SK-N-SH (cell line): ENCODE data around the gene LIPM. TPM values are rescaled to one million over a fixed set of nuclear protein-coding genes. Genes with fewer than 3 reads are reported as not detected.
A peak's percentile ranks its signal among the peaks of the same experiment; 100 is the strongest.

Experiments used
- CTCF ChIP-seq: fragments of 200-600 bp; sonication (generic); IDR thresholded peaks from 2 replicates; pipeline ENCODE4 v1.6.1; 2017; ENCODE audit warnings: antibody characterized with exemption, mild to moderate bottlenecking, moderate library complexity
- FOSL2 ChIP-seq: IDR thresholded peaks from 2 replicates; pipeline ENCODE4 v1.4.0; 2012; ENCODE audit warnings: low read depth, mild to moderate bottlenecking, moderate library complexity, borderline replicate concordance
- FOXM1 ChIP-seq: IDR thresholded peaks from 2 replicates; pipeline ENCODE4 v1.4.0; 2012; ENCODE audit warnings: low read depth, mild to moderate bottlenecking
- GABPA ChIP-seq: IDR thresholded peaks from 2 replicates; pipeline ENCODE4 v1.4.0; 2012; ENCODE audit warnings: low read depth, mild to moderate bottlenecking
- JUND ChIP-seq: IDR thresholded peaks from 2 replicates; pipeline ENCODE4 v1.4.0; 2012
- MAX ChIP-seq: IDR thresholded peaks from 2 replicates; pipeline ENCODE4 v1.4.0; 2012; ENCODE audit warnings: low read depth
- PBX3 ChIP-seq: IDR thresholded peaks from 2 replicates; pipeline ENCODE4; 2012
- RAD21 ChIP-seq: IDR thresholded peaks from 2 replicates; pipeline ENCODE4 v1.6.1; 2012; ENCODE audit warnings: mild to moderate bottlenecking, low read length
- REST ChIP-seq: IDR thresholded peaks from 2 replicates; pipeline ENCODE4 v1.6.1; 2012; ENCODE audit warnings: mild to moderate bottlenecking, low read depth, low read length, moderate library complexity
- RFX5 ChIP-seq: IDR thresholded peaks from 2 replicates; pipeline ENCODE4 v1.6.1; 2012; ENCODE audit warnings: mild to moderate bottlenecking, improper control_type of control experiment, low read length
- SIN3A ChIP-seq: IDR thresholded peaks from 2 replicates; pipeline ENCODE4 v1.6.1; 2012; ENCODE audit warnings: low read depth, mild to moderate bottlenecking, low read length, moderate library complexity, borderline replicate concordance
- TAF1 ChIP-seq: IDR thresholded peaks from 2 replicates; pipeline ENCODE4 v1.6.1; 2012; ENCODE audit warnings: low read depth, mild to moderate bottlenecking, low read length, moderate library complexity, borderline replicate concordance
- TCF12 ChIP-seq: IDR thresholded peaks from 2 replicates; pipeline ENCODE4 v1.4.0; 2012
- TEAD4 ChIP-seq: IDR thresholded peaks from 2 replicates; pipeline ENCODE4 v1.4.0; 2012; ENCODE audit warnings: mild to moderate bottlenecking, borderline replicate concordance; ENCODE audit not compliant: insufficient read depth
- USF1 ChIP-seq: IDR thresholded peaks from 2 replicates; pipeline ENCODE4 v1.4.0; 2012; ENCODE audit warnings: low read depth, borderline replicate concordance
- USF2 ChIP-seq: fragments of 150-350 bp; IDR thresholded peaks from 2 replicates; pipeline ENCODE4 v1.6.1; 2017; ENCODE audit warnings: antibody characterized with exemption, low read length, low read depth, borderline replicate concordance
- YY1 ChIP-seq: IDR thresholded peaks from 2 replicates; pipeline ENCODE4 v1.4.0; 2012; ENCODE audit warnings: low read depth, mild to moderate bottlenecking
- ZBTB33 ChIP-seq: IDR thresholded peaks from 2 replicates; pipeline ENCODE4 v1.4.0; 2012; ENCODE audit warnings: low read depth, borderline replicate concordance
- polyA plus RNA-seq, 3 experiments: library from polyadenylated mRNA; depleted of rRNA; stranded (reverse); fragments of >200 nt; gene quantifications; 2 replicates each; pipeline ENCODE4 v1.2.3, GENCODE V29; 2012

The LIPM gene
- polyA plus RNA-seq, 1 of the 3 experiments (the other 2 are of a cell fraction): not detected

GRCh38 chr10:88754287-88754686 is 48.2 kb upstream of the LIPM start (continued):
- TF ChIP-seq USF2 (no peak), TEAD4 (peak; percentile 67; the same call in 1 of the 2 replicates), USF1 (no peak), RAD21 (no peak), FOXM1 (no peak), RFX5 (no peak), REST (no peak), SIN3A (no peak), CTCF (no peak), ZBTB33 (0 out of 2 replicates have a peak, but pooled peaks have one; percentile 33), PBX3 (peak; percentile 91), YY1 (no peak), TAF1 (no peak), GABPA (no peak), TCF12 (peak; percentile 98), JUND (peak; percentile 93), FOSL2 (peak; percentile 85), MAX (peak; percentile 45; the same call in 1 of the 2 replicates)
- TF ChIP-seq, all 33 proteins: peak for 13
